ENCODE data around the gene CNTNAP2.

Gene CNTNAP2

GRCh38 chr7:146966274-146966673, 849.7 kb downstream of the CNTNAP2 start:
- ATAC-seq (no peak), DNase-seq (no peak)
- no peak overlapping the region for H3K4me3 Mint-ChIP-seq
- H3K9me3 Mint-ChIP-seq = no peaks in the 10 kb centered on the region
- H3K4me1 Mint-ChIP-seq = no peaks in the 10 kb centered on the region
- H3K27ac Mint-ChIP-seq = no peak overlapping the region
- no peaks in the 10 kb centered on the region for H3K27me3 Mint-ChIP-seq

GRCh38 chr7:146982482-146982881, 865.9 kb downstream of the CNTNAP2 start:
- no peak for DNase-seq
- H3K27ac Mint-ChIP-seq = no peak overlapping the region
- H3K4me3 Mint-ChIP-seq = no peak overlapping the region
- ATAC-seq = no peak
- no peaks in the 10 kb centered on the region for H3K4me1 Mint-ChIP-seq
- no peaks in the 10 kb centered on the region for H3K27me3 Mint-ChIP-seq
- H3K9me3 Mint-ChIP-seq = peaks cover 11 to 17% of the 10 kb centered on the region in 2 donors

- Mint-ChIP-seq H3K9me3 (peaks cover 2 to 9% of the 10 kb centered on the region in 2 donors), H3K27me3 (no peaks in the 10 kb centered on the region), H3K4me3 (no peak overlapping the region), H3K4me1 (no peaks in the 10 kb centered on the region), H3K27ac (no peak overlapping the region)
- no peak for DNase-seq
- no peak for ATAC-seq
Observed at GRCh38 chr7:146991596-146991995, 875.0 kb downstream of the CNTNAP2 start.

- no peak for DNase-seq
- no peaks in the 10 kb centered on the region for H3K27me3 Mint-ChIP-seq
- H3K4me1 Mint-ChIP-seq = no peaks in the 10 kb centered on the region
- ATAC-seq = no peak
- no peak overlapping the region for H3K4me3 Mint-ChIP-seq
- H3K27ac Mint-ChIP-seq = no peak overlapping the region
- peaks cover 8 to 12% of the 10 kb centered on the region in 2 donors for H3K9me3 Mint-ChIP-seq
Observed at GRCh38 chr7:146993764-146994163, 877.2 kb downstream of the CNTNAP2 start.

- no peak overlapping the region for H3K27ac Mint-ChIP-seq
- no peaks in the 10 kb centered on the region for H3K4me1 Mint-ChIP-seq
- no peaks in the 10 kb centered on the region for H3K27me3 Mint-ChIP-seq
- DNase-seq = no peak
- no peak overlapping the region for H3K4me3 Mint-ChIP-seq
- H3K9me3 Mint-ChIP-seq = peaks cover 0 to 7% of the 10 kb centered on the region in 2 donors
- ATAC-seq = no peak
Observed at GRCh38 chr7:147008530-147008929, 891.9 kb downstream of the CNTNAP2 start.

GRCh38 chr7:147012666-147013065, 896.1 kb downstream of the CNTNAP2 start:
- Mint-ChIP-seq H3K4me1 (no peaks in the 10 kb centered on the region), H3K4me3 (no peak overlapping the region), H3K9me3 (peaks cover 0 to 7% of the 10 kb centered on the region in 2 donors), H3K27me3 (no peaks in the 10 kb centered on the region), H3K27ac (no peak overlapping the region)
- no peak for ATAC-seq
- DNase-seq = no peak

- no peaks in the 10 kb centered on the region for H3K27me3 Mint-ChIP-seq
- H3K4me3 Mint-ChIP-seq = no peak overlapping the region
- H3K4me1 Mint-ChIP-seq = no peaks in the 10 kb centered on the region
- peaks cover 0 to 7% of the 10 kb centered on the region in 2 donors for H3K9me3 Mint-ChIP-seq
- DNase-seq = no peak
- ATAC-seq = no peak
- H3K27ac Mint-ChIP-seq = no peak overlapping the region
Observed at GRCh38 chr7:147013825-147014224, 897.2 kb downstream of the CNTNAP2 start.

GRCh38 chr7:147014286-147014955, 897.8 kb downstream of the CNTNAP2 start:
- Mint-ChIP-seq H3K9me3 (peaks cover 0 to 7% of the 10 kb centered on the region in 2 donors), H3K27ac (no peak overlapping the region), H3K4me1 (no peaks in the 10 kb centered on the region), H3K27me3 (no peaks in the 10 kb centered on the region), H3K4me3 (no peak overlapping the region)
- ATAC-seq = no peak
- no peak for DNase-seq

GRCh38 chr7:147015999-147016398, 899.4 kb downstream of the CNTNAP2 start:
- no peak for DNase-seq
- H3K4me1 Mint-ChIP-seq = no peaks in the 10 kb centered on the region
- ATAC-seq = no peak

GRCh38 chr7:147022056-147022455, 905.5 kb downstream of the CNTNAP2 start:
- Mint-ChIP-seq H3K4me1 (no peaks in the 10 kb centered on the region), H3K27me3 (no peaks in the 10 kb centered on the region), H3K9me3 (peaks cover 0 to 6% of the 10 kb centered on the region in 2 donors), H3K4me3 (no peak overlapping the region), H3K27ac (no peak overlapping the region)
- ATAC-seq (no peak), DNase-seq (no peak)

More at GRCh38 chr7:147015999-147016398, 899.4 kb downstream of the CNTNAP2 start:
- no peaks in the 10 kb centered on the region for H3K9me3 Mint-ChIP-seq
- H3K27ac Mint-ChIP-seq = no peak overlapping the region
- no peak overlapping the region for H3K4me3 Mint-ChIP-seq
- no peaks in the 10 kb centered on the region for H3K27me3 Mint-ChIP-seq

GRCh38 chr7:147023440-147023839, 906.8 kb downstream of the CNTNAP2 start:
- Mint-ChIP-seq H3K4me1 (no peaks in the 10 kb centered on the region), H3K27me3 (no peaks in the 10 kb centered on the region), H3K4me3 (no peak overlapping the region), H3K9me3 (peaks cover 8 to 19% of the 10 kb centered on the region in 2 donors), H3K27ac (no peak overlapping the region)
- no peak for ATAC-seq
- DNase-seq = no peak

GRCh38 chr7:147029953-147030352, 913.4 kb downstream of the CNTNAP2 start:
- no peak for ATAC-seq
- Mint-ChIP-seq H3K4me3 (no peak overlapping the region), H3K27me3 (no peaks in the 10 kb centered on the region), H3K4me1 (no peaks in the 10 kb centered on the region), H3K27ac (no peak overlapping the region), H3K9me3 (peaks cover 16 to 20% of the 10 kb centered on the region in 2 donors)
- no peak for DNase-seq

- DNase-seq (no peak), ATAC-seq (no peak)
- Mint-ChIP-seq H3K27ac (no peak overlapping the region), H3K27me3 (no peaks in the 10 kb centered on the region), H3K4me1 (no peaks in the 10 kb centered on the region), H3K9me3 (peaks cover under 1 to 10% of the 10 kb centered on the region in 2 donors), H3K4me3 (no peak overlapping the region)
Observed at GRCh38 chr7:147033641-147034040, 917.0 kb downstream of the CNTNAP2 start.

GRCh38 chr7:147041438-147041837, 924.8 kb downstream of the CNTNAP2 start:
- no peak overlapping the region for H3K27ac Mint-ChIP-seq

GRCh38 chr7:147044941-147045340, 928.3 kb downstream of the CNTNAP2 start:
- Mint-ChIP-seq H3K27ac (no peak overlapping the region), H3K4me1 (no peaks in the 10 kb centered on the region), H3K9me3 (no peaks in the 10 kb centered on the region), H3K27me3 (no peaks in the 10 kb centered on the region), H3K4me3 (no peak overlapping the region)
- DNase-seq = no peak
- ATAC-seq = no peak

More at GRCh38 chr7:147041438-147041837, 924.8 kb downstream of the CNTNAP2 start:
- no peaks in the 10 kb centered on the region for H3K27me3 Mint-ChIP-seq
- H3K9me3 Mint-ChIP-seq = no peaks in the 10 kb centered on the region
- ATAC-seq (no peak), DNase-seq (no peak)
- no peak overlapping the region for H3K4me3 Mint-ChIP-seq
- H3K4me1 Mint-ChIP-seq = no peaks in the 10 kb centered on the region

- H3K4me3 Mint-ChIP-seq = no peak overlapping the region
- ATAC-seq = no peak
Observed at GRCh38 chr7:147047696-147048095, 931.1 kb downstream of the CNTNAP2 start.

GRCh38 chr7:147048864-147049263, 932.3 kb downstream of the CNTNAP2 start:
- H3K4me1 Mint-ChIP-seq = no peaks in the 10 kb centered on the region
- no peak for DNase-seq
- no peaks in the 10 kb centered on the region for H3K27me3 Mint-ChIP-seq
- H3K27ac Mint-ChIP-seq = no peak overlapping the region
- no peak overlapping the region for H3K4me3 Mint-ChIP-seq
- peaks cover 0 to 4% of the 10 kb centered on the region in 2 donors for H3K9me3 Mint-ChIP-seq
- ATAC-seq = no peak

More at GRCh38 chr7:147047696-147048095, 931.1 kb downstream of the CNTNAP2 start:
- Mint-ChIP-seq H3K27me3 (no peaks in the 10 kb centered on the region), H3K4me1 (no peaks in the 10 kb centered on the region), H3K9me3 (peaks cover 0 to 4% of the 10 kb centered on the region in 2 donors), H3K27ac (no peak overlapping the region)
- no peak for DNase-seq
